Stimulated activated CD4-positive, alpha-beta T cell treated with anti-CD3 and anti-CD28 coated beads, Interleukin-2, amount 100 ng/mL, for 24 hours (primary cell): ENCODE measurements around the gene ARNT2.
"Not testable (repeated sequence)": the region's sequence is repeated elsewhere in the genome, so short reads cannot be mapped to it uniquely, and the experiment has no call there.

ENCODE experiments used
- DNase-seq, 2 donors: peaks; one replicate each; pipeline ENCODE4 v3.0.0-alpha.2; 2020

Gene ARNT2

GRCh38 chr15:80404057-80404760 is at the start of gene ARNT2:
Gene ARNT2 (plus strand): TSS chr15:80404382. CDS start chr15:80404516, 134 bp downstream.
- DNase-seq: peak in 1 of 2 donors; percentile 10

- DNase-seq: peak in 1 of 2 donors; percentile 8
Measured at GRCh38 chr15:80367094-80367493, 37.1 kb upstream of the ARNT2 start.

- no peak for DNase-seq
Measured at GRCh38 chr15:80367661-80368060, 36.5 kb upstream of the ARNT2 start.

- no peak for DNase-seq
Measured at GRCh38 chr15:80371924-80372323, 32.3 kb upstream of the ARNT2 start.

GRCh38 chr15:80374441-80374840 is 29.7 kb upstream of the ARNT2 start:
- DNase-seq: no peak

GRCh38 chr15:80375968-80376891 is 28.0 kb upstream of the ARNT2 start:
- no peak for DNase-seq

GRCh38 chr15:80379693-80380092 is 24.5 kb upstream of the ARNT2 start:
- no peak for DNase-seq

- no peak for DNase-seq
Measured at GRCh38 chr15:80380154-80380553, 24.0 kb upstream of the ARNT2 start.

- DNase-seq: no peak
Measured at GRCh38 chr15:80382285-80382684, 21.9 kb upstream of the ARNT2 start.

GRCh38 chr15:80384432-80384831 is 19.8 kb upstream of the ARNT2 start:
- no peak for DNase-seq

GRCh38 chr15:80386151-80386550 is 18.0 kb upstream of the ARNT2 start:
- no peak for DNase-seq

- DNase-seq: no peak
Measured at GRCh38 chr15:80388326-80388725, 15.9 kb upstream of the ARNT2 start.

- no peak for DNase-seq
Measured at GRCh38 chr15:80389370-80389769, 14.8 kb upstream of the ARNT2 start.

- not testable (repeated sequence) for DNase-seq
Measured at GRCh38 chr15:80390942-80391341, 13.2 kb upstream of the ARNT2 start.

- DNase-seq: no peak
Measured at GRCh38 chr15:80395616-80396015, 8.6 kb upstream of the ARNT2 start.

- no peak for DNase-seq
Measured at GRCh38 chr15:80396096-80396495, 8.1 kb upstream of the ARNT2 start.

- DNase-seq: no peak
Measured at GRCh38 chr15:80399508-80399907, 4.7 kb upstream of the ARNT2 start.

GRCh38 chr15:80401456-80401855 is 2.7 kb upstream of the ARNT2 start:
- DNase-seq: no peak

GRCh38 chr15:80402339-80402738 is 1.8 kb upstream of the ARNT2 start:
- DNase-seq: no peak

GRCh38 chr15:80403712-80404056 is 498 bp upstream of the ARNT2 start:
- peak in 1 of 2 donors; percentile 3 for DNase-seq

GRCh38 chr15:80404761-80405553 is 775 bp downstream of the ARNT2 start:
- peak in 1 of 2 donors; percentile 21 for DNase-seq

GRCh38 chr15:80405554-80405850 is 1.3 kb downstream of the ARNT2 start:
- DNase-seq: no peak

GRCh38 chr15:80405970-80406369 is 1.8 kb downstream of the ARNT2 start:
- DNase-seq: no peak
